Right renal pelvis (tissue), 4 donors: ENCODE results near the gene TP53I11. TPM values are rescaled to one million over a fixed set of nuclear protein-coding genes. Genes with fewer than 3 reads are reported as not detected.

Experiments
- DNase-seq, 4 donors: peaks; one replicate each; pipeline ENCODE4 v3.0.0-alpha.2; 2013; ENCODE audit warnings: low read depth in 4 of 4, low spot score in 3 of 4, missing footprints in 1 of 4
- polyA plus RNA-seq, 4 donors: library from polyadenylated mRNA; unstranded; fragments of 120-200 nt; gene quantifications; one replicate each; pipeline ENCODE4 v1.2.1, GENCODE V29; 2013; ENCODE audit not compliant: insufficient read length in 4 of 4

TP53I11 gene, protein sequence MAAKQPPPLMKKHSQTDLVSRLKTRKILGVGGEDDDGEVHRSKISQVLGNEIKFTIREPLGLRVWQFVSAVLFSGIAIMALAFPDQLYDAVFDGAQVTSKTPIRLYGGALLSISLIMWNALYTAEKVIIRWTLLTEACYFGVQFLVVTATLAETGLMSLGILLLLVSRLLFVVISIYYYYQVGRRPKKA
- 10 to 100 TPM; 66.0 to 83.0 (median 74.4) TPM for polyA plus RNA-seq

DNA sequence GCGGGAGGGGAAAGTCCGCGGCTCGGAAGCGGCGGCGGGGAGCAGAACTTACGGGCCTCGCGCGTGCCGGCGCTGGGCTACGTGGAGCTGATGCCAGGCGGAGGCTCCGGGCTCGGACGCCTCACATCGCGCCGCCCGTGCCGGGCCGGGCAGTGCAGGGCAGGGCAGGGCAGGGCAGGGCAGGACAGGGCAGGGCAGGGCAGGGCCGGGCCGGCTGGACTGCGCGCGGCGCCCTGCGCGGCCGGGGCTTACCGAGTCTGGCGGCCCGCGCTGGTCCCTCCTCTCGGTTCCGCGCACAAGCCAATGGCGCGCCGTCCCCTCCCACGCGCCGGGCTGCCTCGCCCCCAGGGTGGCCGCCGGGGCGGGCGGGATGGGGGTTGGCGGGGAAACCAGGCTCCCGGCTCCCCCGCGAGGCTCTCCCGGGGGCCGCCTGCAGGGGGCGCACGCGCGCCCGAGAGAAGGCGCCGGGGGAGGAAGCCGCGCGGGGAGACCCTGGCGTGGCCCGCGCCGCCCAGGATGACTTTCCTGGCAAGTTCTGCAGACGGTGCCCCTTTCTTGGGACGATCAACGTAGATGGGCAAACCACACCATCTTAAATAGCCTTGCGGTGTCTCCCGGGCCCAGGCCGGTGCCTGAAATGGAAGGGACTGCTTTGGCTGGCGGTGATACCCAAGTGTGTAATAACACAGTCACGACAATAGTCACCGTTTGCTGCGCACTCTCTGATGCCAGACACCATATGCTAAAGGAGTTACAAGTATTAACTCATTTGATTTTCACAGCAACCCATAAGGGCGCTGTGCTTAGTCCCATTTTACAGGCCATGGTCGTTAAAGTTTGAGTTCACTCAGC is at the start of gene TP53I11:
TSS of gene TP53I11 (minus strand) at position 259 of the 852 bp plus-strand sequence. CDS start 12,548 bp downstream, outside the sequence.
- peak in 2 of 4 donors; percentile 54 for DNase-seq

GRCh38 chr11:44999068-44999467 is 48.4 kb upstream of the TP53I11 start:
- DNase-seq = no peak

DNA sequence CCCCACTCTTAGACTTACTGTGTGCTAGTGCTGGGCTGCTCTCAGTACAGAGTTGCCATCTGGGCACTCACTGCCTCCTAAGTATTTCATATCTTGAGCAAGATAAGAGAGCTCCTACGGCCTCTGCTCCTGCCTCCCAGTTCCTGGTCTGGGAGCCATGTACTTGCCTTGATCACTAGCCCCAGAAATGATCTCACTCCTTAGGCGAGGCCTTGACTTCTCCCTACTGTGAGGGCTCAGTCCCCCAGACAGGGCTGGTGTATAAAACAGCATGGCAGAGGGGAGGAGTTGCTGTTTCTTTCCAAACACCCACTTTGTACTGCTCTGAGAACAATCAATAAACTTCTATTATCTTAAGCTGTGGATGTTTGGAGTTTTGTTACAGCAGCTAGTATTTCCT is 47.4 kb upstream of the TP53I11 start:
- no peak for DNase-seq

- no peak for DNase-seq
Observed at GRCh38 chr11:44997566-44997965, 46.9 kb upstream of the TP53I11 start.

GRCh38 chr11:44994753-44995152 is 44.1 kb upstream of the TP53I11 start:
- DNase-seq = no peak

DNA sequence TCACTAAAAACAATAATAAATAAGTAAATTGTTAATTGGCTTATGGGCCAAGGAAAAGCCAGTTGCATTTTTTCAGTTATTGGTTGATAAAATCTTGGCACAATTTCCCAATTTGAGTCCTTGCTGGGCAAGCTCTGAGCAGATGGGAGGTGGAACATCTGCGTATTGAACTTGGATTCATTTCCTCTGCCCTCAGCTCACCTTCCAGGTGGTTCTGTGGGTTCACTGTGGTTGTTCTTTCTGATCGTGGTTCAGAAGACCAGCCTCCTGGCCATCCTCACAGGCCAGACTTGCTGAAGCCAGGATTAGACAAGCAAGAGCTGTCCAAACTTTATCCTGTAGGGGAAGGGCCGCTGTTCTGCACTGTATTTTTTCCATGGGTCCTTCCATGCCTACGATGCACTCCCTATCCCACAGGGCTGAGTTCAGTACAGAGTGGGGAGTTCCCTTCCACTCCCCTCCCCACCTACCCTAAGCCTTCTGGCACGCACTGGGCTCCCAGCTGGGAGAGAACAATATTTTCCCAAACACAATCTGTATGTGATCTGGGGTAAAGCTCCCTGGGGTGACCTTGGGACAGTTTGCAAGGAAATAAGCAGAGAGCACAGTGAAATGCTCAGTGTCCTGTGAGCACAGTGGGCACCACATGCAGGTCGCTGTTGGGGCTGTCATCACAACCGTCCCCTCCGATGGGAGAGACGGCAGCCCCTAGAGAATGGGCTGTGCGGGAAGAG is 43.5 kb upstream of the TP53I11 start:
- no peak for DNase-seq

DNA sequence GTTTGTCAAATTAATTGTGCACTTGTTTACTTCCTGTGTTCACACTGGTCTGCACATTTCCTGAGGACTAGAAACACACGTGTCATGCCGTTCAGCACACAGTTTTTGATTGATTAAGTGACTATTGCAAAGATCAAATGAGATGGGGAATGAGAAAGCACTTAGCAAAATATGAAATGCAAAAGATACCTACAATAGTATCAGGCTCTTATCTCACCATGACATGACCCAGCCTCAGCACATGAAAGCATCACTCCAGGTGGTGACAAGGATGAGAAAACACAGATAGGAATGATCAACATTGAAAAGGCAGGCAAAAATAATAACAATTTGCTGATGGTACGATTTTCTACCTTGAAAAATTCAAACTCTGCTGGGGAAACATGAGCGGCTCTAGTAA is 42.1 kb upstream of the TP53I11 start:
- DNase-seq = no peak

GRCh38 chr11:44992181-44992582 is 41.5 kb upstream of the TP53I11 start:
- no peak for DNase-seq

- no peak for DNase-seq
Observed at GRCh38 chr11:44990665-44991064, 40.0 kb upstream of the TP53I11 start.

- no peak for DNase-seq
Observed at GRCh38 chr11:44989831-44990566, 39.3 kb upstream of the TP53I11 start.

DNA sequence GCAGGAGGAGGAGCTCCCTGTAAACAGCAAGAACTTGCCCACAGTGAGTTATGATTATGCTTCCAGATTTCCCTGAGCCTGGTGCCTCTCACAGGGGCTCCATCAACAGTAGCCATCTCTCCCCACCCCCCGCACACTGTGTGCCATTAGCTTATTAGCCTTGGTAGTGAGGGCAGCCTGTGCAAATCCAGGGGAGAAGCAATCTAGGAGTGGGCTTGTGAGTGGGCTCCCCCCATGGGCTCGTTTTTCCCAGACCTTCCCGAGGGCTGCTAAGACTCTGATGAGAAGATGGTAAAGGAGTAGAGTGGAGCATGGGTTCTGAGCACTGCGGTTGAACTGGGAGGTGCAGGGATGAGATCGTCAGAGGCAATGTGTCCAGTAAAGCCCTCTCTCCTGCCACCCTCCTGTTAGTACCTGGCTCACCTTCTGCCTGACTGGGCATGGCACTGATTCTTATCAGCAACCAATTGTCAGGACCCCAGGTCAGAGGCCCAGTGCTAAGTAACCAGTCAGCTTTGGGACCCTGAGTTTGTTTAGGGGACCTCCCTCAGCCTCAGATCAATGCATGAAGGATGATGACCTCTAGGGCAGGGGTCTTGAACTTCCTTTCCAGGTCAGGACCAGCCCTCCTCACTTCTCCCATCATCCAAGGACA is 38.4 kb upstream of the TP53I11 start:
- no peak for DNase-seq

DNA sequence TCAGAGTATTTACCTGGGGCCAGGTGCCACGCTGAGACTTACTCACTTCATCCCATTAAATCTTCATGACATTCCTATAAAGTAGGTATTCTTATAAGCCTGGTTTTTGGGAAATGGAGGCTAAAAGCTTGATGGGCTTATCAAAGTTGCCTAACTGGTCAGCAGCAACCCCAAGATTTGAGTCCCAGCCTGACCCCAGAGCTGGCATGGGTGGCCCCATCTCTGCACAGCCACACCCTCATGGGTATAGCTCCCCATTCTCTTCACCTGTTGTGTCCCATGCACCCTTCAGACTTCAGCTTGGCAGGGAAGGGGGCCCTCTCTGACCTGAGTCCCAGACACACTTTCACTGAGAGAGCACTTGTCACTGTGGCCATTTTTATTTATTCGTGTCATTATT is 37.4 kb upstream of the TP53I11 start:
- DNase-seq = no peak

DNA sequence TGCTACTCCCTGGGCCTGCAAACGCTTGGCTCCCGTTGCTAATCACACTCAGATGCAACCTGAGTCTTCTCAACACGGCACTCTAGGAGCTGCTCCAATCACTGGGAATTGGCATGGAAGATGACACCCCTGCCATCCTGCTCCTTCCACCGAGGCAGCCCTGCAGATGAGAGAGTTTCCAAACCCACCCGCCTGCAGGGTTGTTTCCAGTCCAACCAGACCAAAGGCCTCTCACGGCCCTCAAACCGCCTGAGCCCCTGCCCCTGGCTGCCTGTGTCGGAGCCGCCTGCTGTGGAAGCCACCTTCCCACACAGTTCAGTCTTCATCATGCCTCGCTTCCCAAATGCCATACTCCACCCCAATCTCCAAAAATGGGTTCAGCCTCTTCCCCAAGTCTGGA is 36.8 kb upstream of the TP53I11 start:
- DNase-seq = no peak

DNA sequence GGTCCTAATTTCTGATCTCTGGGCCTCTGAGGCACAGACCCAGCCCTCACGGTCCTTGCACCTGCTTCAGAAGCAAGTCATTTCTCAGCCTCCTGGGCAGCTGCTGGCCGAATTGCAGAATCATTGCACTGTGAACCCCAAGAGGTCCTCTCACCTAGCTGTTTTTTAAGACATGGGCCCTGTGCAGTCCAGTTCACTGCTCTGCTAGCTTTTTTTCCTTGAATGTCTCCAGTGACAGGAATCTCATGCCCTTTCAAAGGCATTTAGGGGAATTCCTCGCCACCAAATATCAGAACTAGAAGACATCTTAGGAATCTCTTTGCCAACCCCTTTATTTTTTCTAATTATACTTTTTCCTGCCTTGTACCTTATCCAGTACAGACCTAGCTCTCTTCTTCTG is 35.6 kb upstream of the TP53I11 start:
- no peak for DNase-seq

- DNase-seq = no peak
Observed at GRCh38 chr11:44985721-44986120, 35.0 kb upstream of the TP53I11 start.

GRCh38 chr11:44983786-44984185 is 33.1 kb upstream of the TP53I11 start:
- no peak for DNase-seq

DNA sequence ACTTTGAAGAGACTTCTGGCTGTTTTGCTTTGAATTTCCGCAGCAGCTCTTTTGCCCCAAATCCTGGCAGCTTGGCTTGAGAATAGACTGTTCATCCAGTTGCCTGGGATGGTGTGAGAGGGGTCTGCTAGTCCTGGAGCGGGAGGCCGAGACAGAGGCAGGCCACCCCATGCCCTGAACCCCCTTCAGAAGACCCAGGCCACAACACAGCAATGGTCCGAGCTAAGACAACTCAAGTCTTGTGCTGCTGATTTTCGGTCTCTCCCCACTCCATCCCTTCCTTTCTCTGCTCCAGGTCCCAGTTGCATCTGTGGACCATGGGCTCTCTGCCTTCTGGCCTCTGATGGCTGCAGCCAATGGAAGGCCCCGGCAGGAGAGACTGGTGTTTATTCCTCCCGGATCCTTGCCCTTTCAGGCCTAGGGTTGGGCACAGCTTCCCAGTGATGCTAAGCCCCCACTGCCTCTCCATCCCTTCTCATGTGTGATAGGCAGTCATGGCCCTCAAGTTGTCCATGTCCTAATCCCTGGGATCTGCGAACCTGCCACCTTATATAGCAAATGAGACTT is 31.9 kb upstream of the TP53I11 start:
- DNase-seq = no peak

DNA sequence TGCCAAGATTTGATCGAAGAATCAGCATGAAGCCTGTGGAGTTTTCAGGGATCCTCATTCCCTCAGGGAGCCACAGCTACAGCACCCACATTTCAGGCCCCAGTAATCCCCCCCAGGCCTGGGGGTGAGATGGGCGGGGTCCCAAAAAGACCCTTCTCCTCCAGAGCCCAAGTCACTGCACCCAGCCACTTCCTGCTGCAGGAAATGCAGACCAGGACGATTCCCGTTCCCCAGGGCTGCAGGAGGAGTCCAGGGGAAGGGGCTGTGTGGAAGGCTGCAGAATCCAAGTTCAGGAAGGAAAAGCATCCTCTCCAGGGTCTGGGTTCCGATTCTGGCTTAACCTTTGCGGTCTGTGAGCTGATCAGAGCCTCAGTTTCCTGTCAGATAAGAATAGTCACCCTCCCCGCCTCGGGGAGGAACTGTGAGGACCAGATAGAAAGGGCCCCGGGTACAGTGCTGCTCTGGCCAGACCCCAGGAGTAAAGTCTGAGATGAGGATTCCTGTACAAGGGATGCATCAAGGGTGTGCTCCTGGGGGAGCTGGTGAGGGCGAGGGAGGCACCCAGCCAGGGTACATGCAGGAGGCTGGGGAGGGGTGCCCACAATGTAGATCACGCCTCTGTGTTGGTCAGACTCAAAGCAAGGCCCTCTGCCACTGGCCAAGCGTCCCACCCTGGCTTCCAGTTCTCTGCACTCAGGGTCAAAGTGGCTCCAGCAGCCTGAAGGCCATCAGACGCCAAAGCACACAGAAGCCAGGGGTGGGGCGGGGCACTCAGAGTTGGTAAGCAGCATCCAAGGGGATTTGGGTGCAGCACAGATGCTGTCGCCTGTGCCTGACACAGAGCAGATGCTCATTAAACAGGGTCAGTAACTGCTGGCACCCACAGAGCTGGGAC is 30.1 kb upstream of the TP53I11 start:
- DNase-seq = no peak
